Measurements from ENCODE around the gene SMLR1. TPM values are rescaled to one million over a fixed set of nuclear protein-coding genes. Genes with fewer than 3 reads are reported as not detected.

The SMLR1 gene
- total RNA-seq (under 1 TPM in 1 of 5 donors, not detected in 4; 0.73 TPM), polyA plus RNA-seq (not detected)
- long read RNA-seq, donor 1, partial matches to known transcripts, result 0 of 2 reads
- long read RNA-seq, donor 1, other reads (novel, unspliced or antisense), result 0 of 2 reads
- long read RNA-seq, donor 2, partial matches to known transcripts, result 0 of 3 reads
- long read RNA-seq, donor 2, other reads (novel, unspliced or antisense), result 0 of 3 reads
- long read RNA-seq, donor 3, result 0 reads
- long read RNA-seq, donor 4, result 0 reads
- long read RNA-seq, donor 5, partial matches to known transcripts, result 0 of 1 reads
- long read RNA-seq, donor 5, other reads (novel, unspliced or antisense), result 0 of 1 reads
- long read RNA-seq, donor 6, partial matches to known transcripts, result 0 of 2 reads
- long read RNA-seq, donor 6, other reads (novel, unspliced or antisense), result 0 of 2 reads
- long read RNA-seq, donor 7, result 0 reads
- long read RNA-seq, donor 8, partial matches to known transcripts, result 0 of 1 reads
- long read RNA-seq, donor 8, other reads (novel, unspliced or antisense), result 0 of 1 reads
- long read RNA-seq, donor 9, result 0 reads
- long read RNA-seq, donor 10, transcript SMLR1-201 (2 exons, 2,512 nt), result major isoform, 10 of 10 reads
- long read RNA-seq, donor 10, partial matches to known transcripts, result 0 of 10 reads
- long read RNA-seq, donor 10, other reads (novel, unspliced or antisense), result 0 of 10 reads

GRCh38 chr6:130827247-130828149, at the start of gene SMLR1:
Gene SMLR1, plus strand, starts transcription at chr6:130827406. Its CDS starts 8 bp downstream, at chr6:130827414.
- H3K27me3 ChIP-seq, result no peaks in the 10 kb centered on the region
- TF ChIP-seq POLR2AphosphoS5 (IDR thresholded peaks at IDR 0.05), result no peak
- no peak for TF ChIP-seq POLR2A (IDR thresholded peaks at IDR 0.05)
- TF ChIP-seq CTCF (IDR thresholded peaks at IDR 0.05), result no peak
- TF ChIP-seq EP300 (IDR thresholded peaks at IDR 0.05), result no peak
- DNase-seq, result peak in 1 of 2 donors; percentile 56
- intact Hi-C loops (cut with DNase I; ENCODE audit: low total_unique reads), result no loop called here
- H3K36me3 ChIP-seq, result no peaks in the 10 kb centered on the region
- H3K4me1 ChIP-seq, result peaks cover 0 to 9% (median 0%) of the 10 kb centered on the region in 4 donors
- H3K27ac ChIP-seq, result no peak within 1 kb of the TSS
- H3K4me3 ChIP-seq, result no peak within 1 kb of the TSS
- H3K9me3 ChIP-seq, result no peaks in the 10 kb centered on the region
- WGBS, 5 donors, result 55 to 74% (median 65%) methylated on average over 11 of the region's 11 CpGs

DNA sequence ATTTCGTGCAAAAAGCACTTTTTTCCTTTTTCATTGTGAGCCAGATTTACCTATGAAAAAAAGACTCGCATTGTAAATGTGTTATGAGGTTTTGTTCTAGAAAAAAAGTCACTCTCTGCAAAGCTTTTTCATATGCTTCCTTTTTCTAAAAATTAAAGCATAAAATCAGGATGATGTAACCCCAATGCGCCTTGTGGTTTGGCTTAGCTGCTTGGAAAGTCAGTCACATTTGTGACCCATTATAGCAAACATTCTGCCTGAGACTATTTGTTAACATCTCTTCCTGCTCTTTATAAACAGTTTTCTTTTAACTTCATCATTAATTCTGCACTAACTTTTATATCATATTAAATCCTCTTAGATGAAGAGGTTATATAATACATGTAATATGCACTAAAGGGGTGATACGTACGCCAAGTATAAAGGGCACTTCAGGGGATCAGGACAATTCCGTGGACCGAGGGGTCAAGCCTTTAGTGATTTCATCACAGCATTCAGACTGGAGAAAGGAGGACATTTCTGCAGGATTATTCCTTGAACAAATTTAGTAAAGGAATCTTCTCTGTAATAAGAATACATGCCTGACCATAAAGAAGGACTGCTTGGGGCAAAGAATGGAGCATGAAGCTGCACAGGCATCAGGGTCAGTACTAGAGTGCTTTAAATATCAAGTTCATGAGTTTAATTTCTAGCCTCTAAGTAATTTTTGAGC, 48.1 kb upstream of the SMLR1 start:
- no peaks in the 10 kb centered on the region for H3K9me3 ChIP-seq
- peak overlapping the region in 1 of 5 donors; percentile 38 for H3K27ac ChIP-seq
- no peak overlapping the region for H3K4me3 ChIP-seq
- TF ChIP-seq POLR2A (IDR thresholded peaks at IDR 0.05) (no peak), EP300 (IDR thresholded peaks at IDR 0.05) (no peak)
- WGBS, 5 donors, result 56 to 74% (median 71%) methylated on average over 7 of the region's 7 CpGs
- intact Hi-C loops (cut with DNase I; ENCODE audit: low total_unique reads), result no loop called here
- DNase-seq, result peak in 1 of 2 donors; percentile 55
- H3K4me1 ChIP-seq, result peaks cover 0 to 21% (median 5%) of the 10 kb centered on the region in 4 donors
- H3K36me3 ChIP-seq, result no peaks in the 10 kb centered on the region
- H3K27me3 ChIP-seq, result no peaks in the 10 kb centered on the region

DNA sequence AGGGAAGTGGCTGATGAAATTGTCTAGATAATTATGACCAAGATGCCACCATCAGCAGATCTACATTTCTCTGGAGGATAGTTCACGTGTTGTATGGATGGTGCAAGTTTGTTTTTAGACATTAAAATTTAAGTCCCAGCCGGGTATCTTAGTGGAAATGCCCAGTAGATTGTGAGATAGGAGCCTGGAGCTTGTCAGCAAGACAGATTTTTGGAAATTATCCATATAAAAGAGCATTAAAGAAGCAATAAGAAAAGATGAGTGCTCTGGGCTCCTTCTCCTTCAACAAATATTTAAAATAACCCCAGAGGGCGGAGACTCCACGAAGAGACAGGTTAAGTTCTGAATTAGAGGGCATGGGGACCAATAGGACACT, 47.6 kb upstream of the SMLR1 start:
- Histone ChIP-seq H3K4me1 (peaks cover 0 to 21% (median 5%) of the 10 kb centered on the region in 4 donors), H3K9me3 (no peaks in the 10 kb centered on the region), H3K27me3 (no peaks in the 10 kb centered on the region), H3K4me3 (no peak overlapping the region), H3K27ac (peak overlapping the region in 1 of 5 donors; percentile 38), H3K36me3 (no peaks in the 10 kb centered on the region)
- TF ChIP-seq POLR2AphosphoS5 (IDR thresholded peaks at IDR 0.05) (no peak), CTCF (IDR thresholded peaks at IDR 0.05) (no peak), POLR2A (IDR thresholded peaks at IDR 0.05) (no peak), EP300 (IDR thresholded peaks at IDR 0.05) (no peak)
- DNase-seq, result peak in 1 of 2 donors; percentile 29
- WGBS, 5 donors, result 44 to 61% (median 50%) methylated on average over 4 of the region's 4 CpGs
- intact Hi-C loops (cut with DNase I; ENCODE audit: low total_unique reads), result no loop called here

DNA sequence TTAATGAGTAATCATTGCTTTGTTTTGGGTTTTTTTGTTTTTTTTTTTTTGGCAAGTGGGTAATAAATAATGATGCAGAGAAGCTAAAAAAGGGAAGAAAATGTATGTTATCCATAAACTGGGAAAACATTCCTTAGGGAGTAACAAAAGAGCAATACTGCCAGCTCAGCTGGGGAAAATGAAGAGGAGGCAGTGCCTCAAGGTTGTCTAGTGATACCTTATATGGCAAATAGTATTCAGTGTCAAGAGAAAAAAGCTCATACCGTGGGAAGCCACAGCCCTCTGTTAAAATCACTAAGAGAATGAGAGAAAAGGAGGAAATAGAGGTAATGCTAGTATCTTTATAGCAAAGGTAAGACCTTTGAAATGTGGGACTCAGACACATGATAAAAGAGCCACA, 47.1 kb upstream of the SMLR1 start:
- H3K27me3 ChIP-seq, result no peaks in the 10 kb centered on the region
- TF ChIP-seq POLR2A (IDR thresholded peaks at IDR 0.05), result no peak
- no peak for TF ChIP-seq CTCF (IDR thresholded peaks at IDR 0.05)
- no peak for TF ChIP-seq POLR2AphosphoS5 (IDR thresholded peaks at IDR 0.05)
- TF ChIP-seq EP300 (IDR thresholded peaks at IDR 0.05), result no peak
- H3K27ac ChIP-seq, result peak overlapping the region in 1 of 5 donors; percentile 38
- no peak for DNase-seq
- H3K4me3 ChIP-seq, result no peak overlapping the region
- peaks cover 0 to 21% (median 5%) of the 10 kb centered on the region in 4 donors for H3K4me1 ChIP-seq
- H3K36me3 ChIP-seq, result no peaks in the 10 kb centered on the region
- WGBS, 5 donors, result 41 to 66% (median 51%) methylated on average over 1 of the region's 1 CpG
- no peaks in the 10 kb centered on the region for H3K9me3 ChIP-seq
- intact Hi-C loops (cut with DNase I; ENCODE audit: low total_unique reads), result no loop called here
